OCI-LY7 (cell line): Measurements from ENCODE around the gene WSB2. TPM values are rescaled to one million over a fixed set of nuclear protein-coding genes. Genes with fewer than 3 reads are reported as not detected.

Experiments
- BruUV-seq: library from RNA; stranded (reverse); fragments of 400-500 nt; replicated peaks from 2 replicates; lab custom pipeline; 2021; lab: Mats Ljungman, UMichigan
- CTCF ChIA-PET: fragments of 300-600 bp; sonication (Branson Sonifier 250); formaldehyde crosslinking; loops from one replicate; lab custom pipeline; 2022; ENCODE audit warnings: antibody characterized with exemption; ENCODE audit not compliant: unreplicated experiment; lab: Charles Lee
- POLR2A ChIA-PET: fragments of 300-600 bp; sonication (Branson Sonifier 250); formaldehyde crosslinking; loops from one replicate; lab custom pipeline; 2022; ENCODE audit warnings: antibody characterized with exemption; lab: Charles Lee
- DNase-seq: peaks from one replicate; pipeline ENCODE4 v3.0.0-alpha.2; 2015; ENCODE audit warnings: low spot score
- H2AFZ ChIP-seq: fragments of 200-600 bp; sonication (generic), shearing (Covaris generic); 2 replicates; pipeline ENCODE4 v1.6.1; 2014; ENCODE audit warnings: mild to moderate bottlenecking, antibody characterized with exemption, low read length, moderate library complexity
- H3K27ac ChIP-seq: fragments of 200-600 bp; sonication (generic); 2 replicates; pipeline ENCODE4 v1.5.1; 2014; ENCODE audit warnings: mixed run types, low read depth, mild to moderate bottlenecking, moderate library complexity, low read length, inconsistent platforms; ENCODE audit not compliant: poor library complexity, severe bottlenecking
- H3K36me3 ChIP-seq: fragments of 200-600 bp; sonication (generic); 2 replicates; pipeline ENCODE4 v1.6.1; 2014; ENCODE audit warnings: mild to moderate bottlenecking, antibody characterized with exemption, low read length, moderate library complexity, mixed read lengths; ENCODE audit not compliant: insufficient read depth
- H3K4me1 ChIP-seq: fragments of 200-600 bp; sonication (generic); 2 replicates; pipeline ENCODE4 v1.5.1; 2014; ENCODE audit warnings: mild to moderate bottlenecking, low read length; ENCODE audit not compliant: insufficient read depth, poor library complexity, severe bottlenecking
- H3K4me2 ChIP-seq: fragments of 200-600 bp; sonication (generic); 2 replicates; pipeline ENCODE4 v1.6.1; 2014; ENCODE audit warnings: mild to moderate bottlenecking, low read length
- H3K4me3 ChIP-seq: fragments of 200-600 bp; sonication (generic); 2 replicates; pipeline ENCODE4 v1.5.1; 2014; ENCODE audit warnings: mild to moderate bottlenecking, low read depth, low read length; ENCODE audit not compliant: poor library complexity, severe bottlenecking
- H3K79me2 ChIP-seq: fragments of 200-600 bp; sonication (generic); 2 replicates; pipeline ENCODE4 v1.6.1; 2016; ENCODE audit warnings: low read depth, mild to moderate bottlenecking, low read length, moderate library complexity, mixed read lengths; ENCODE audit not compliant: insufficient read depth
- H3K9me2 ChIP-seq: fragments of 200-600 bp; sonication (generic); 2 replicates; pipeline ENCODE4 v1.6.1; 2016; ENCODE audit warnings: mild to moderate bottlenecking, low read length, mixed read lengths; ENCODE audit not compliant: insufficient read depth
- H3K9me3 ChIP-seq: fragments of 200-600 bp; sonication (generic); 2 replicates; pipeline ENCODE4 v1.6.1; 2014; ENCODE audit warnings: mild to moderate bottlenecking, mixed run types, low read length, mixed read lengths
- H4K20me1 ChIP-seq: fragments of 200-600 bp; sonication (generic); 2 replicates; pipeline ENCODE4 v1.6.1; 2014; ENCODE audit warnings: mild to moderate bottlenecking, antibody characterized with exemption, low read length, moderate library complexity, mixed read lengths; ENCODE audit not compliant: insufficient read depth
- EZH2phosphoT487 ChIP-seq: fragments of 200-600 bp; sonication (generic); IDR thresholded peaks from 2 replicates; pipeline ENCODE4 v1.6.1; 2018; ENCODE audit warnings: low read depth, borderline replicate concordance, mild to moderate bottlenecking, mixed run types, antibody characterized with exemption, low read length, moderate library complexity, mixed read lengths
- intact Hi-C: fragments of 100-400 bp; cut with micrococcal nuclease; formaldehyde crosslinking; loops from one replicate; pipeline ENCODE4 v1.10.0; 2022; ENCODE audit not compliant: unreplicated experiment
- total RNA-seq, 2 experiments: library from RNA; depleted of rRNA in 1 of 2; stranded (reverse); fragments of >200 nt in 1 of 2; shearing (Covaris generic) in 1 of 2; gene quantifications; 2 replicates each; pipeline ENCODE4 v1.2.3, GENCODE V29; 2014 to 2022
- TF ChIP-seq, protein P1 (sequence below): fragments of 200-600 bp; sonication (generic); conservative IDR thresholded peaks from 2 replicates; pipeline ENCODE4 v1.5.1; 2014; ENCODE audit warnings: mild to moderate bottlenecking, antibody characterized with exemption, low read length, moderate library complexity, mixed read lengths

Gene WSB2
- total RNA-seq, 2 experiments from 2014 or later = 31.9 to 34.4 TPM

DNA sequence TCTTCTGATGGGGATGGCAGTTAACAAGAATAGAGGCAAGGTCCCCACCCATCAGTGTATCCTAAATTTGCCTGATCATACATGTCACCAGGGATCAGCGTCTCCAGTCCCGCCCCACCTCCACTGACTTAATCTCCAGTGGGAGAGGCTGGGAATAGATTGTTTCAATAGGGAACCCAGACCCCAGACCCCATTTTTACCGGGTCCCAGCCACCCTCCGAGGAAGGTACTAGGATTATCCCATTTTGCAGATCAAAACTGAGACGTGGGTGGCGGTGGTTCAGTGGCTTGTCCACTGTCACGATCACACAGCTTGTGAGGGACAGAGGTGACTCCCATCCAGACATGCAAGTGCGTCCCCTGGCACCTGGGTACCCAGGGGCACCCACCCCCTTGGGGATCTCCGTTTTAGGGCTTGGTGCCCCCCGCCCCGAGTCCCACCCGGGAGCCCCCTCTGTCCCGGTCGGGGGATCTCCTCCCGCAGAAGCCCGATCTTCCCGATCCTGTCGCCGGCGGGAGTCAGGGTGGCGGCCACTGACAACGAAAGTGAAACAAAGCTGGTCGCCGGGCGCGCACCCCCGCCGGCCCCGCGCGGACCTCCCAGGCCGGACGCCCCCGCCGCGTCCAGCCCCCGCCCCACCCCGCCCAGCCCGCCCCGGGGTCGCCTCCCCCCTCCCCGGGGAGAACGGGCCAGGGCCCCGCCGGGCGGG is 523 bp downstream of the WSB2 start:
- Histone ChIP-seq H3K4me3 (peak overlapping the region; percentile 78), H3K27ac (no peak overlapping the region)
- no TSS peak for BruUV-seq

DNA sequence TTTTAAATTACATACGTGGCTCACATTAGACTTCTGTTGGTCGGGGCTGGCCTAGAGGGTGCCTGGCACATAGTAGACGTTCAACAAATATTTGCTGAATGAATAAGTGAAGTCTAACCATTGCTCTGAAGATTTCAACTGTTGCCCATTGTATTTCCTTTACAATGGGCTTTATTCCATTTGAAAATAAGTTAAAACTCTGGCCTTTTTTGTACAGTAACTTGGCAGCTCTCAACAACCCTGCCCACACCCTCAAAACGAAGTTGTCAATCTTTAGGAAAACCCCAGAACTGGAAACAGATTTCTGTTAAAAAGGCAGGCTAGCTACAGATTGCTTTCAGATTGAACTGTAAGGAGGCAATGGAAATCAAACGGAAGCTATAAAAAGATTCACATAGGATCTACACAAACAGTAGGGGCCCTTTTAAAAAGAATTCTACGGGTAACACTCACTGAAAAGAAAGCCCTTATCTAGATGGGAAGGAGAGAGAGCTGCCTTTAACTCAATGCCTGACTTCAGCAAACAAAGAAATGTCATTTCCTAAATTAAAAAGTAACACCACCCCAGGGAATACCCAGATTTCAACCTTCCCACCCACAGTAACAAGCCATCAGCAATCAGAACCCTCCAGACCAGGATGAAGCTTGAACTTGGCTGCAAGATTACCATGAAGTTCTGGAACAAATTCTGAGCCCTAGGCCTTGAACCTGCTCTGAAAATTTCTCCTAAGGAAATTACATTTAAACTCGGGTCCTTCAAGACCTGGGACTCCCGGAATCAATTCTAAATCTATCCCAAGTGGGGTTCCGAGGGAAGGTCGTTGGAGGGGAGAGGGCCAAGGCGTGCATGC is 1.4 kb downstream of the WSB2 start:
- Histone ChIP-seq H3K9me3 (no peaks in the 10 kb centered on the region), H3K79me2 (no peaks in the 10 kb centered on the region), H3K4me3 (peak overlapping the region; percentile 78), H3K4me1 (peaks cover 34% of the 10 kb centered on the region), H3K27ac (no peak overlapping the region), H2AFZ (no peak overlapping the region), H4K20me1 (no peaks in the 10 kb centered on the region), H3K9me2 (no peaks in the 10 kb centered on the region), H3K36me3 (no peaks in the 10 kb centered on the region), H3K4me2 (peak overlapping the region; percentile 90)
- ChIA-PET POLR2A (interaction anchor here (0.5 to 0.6 kb wide), 2 partner anchors 77 to 154 kb away, joined by 3 read pairs; no protein-coding TSS in a partner anchor), CTCF (interaction anchor here (0.6 kb wide), 1 partner anchor 97 kb away, joined by 3 read pairs; no protein-coding TSS in a partner anchor)
- intact Hi-C loops = loop anchor here (5.0 kb wide), 2 partner anchors 78 to 182 kb away; partner anchors contain the start of gene PEBP1
- DNase-seq = no peak
- BruUV-seq = no TSS peak
- TF ChIP-seq, protein P1, sequence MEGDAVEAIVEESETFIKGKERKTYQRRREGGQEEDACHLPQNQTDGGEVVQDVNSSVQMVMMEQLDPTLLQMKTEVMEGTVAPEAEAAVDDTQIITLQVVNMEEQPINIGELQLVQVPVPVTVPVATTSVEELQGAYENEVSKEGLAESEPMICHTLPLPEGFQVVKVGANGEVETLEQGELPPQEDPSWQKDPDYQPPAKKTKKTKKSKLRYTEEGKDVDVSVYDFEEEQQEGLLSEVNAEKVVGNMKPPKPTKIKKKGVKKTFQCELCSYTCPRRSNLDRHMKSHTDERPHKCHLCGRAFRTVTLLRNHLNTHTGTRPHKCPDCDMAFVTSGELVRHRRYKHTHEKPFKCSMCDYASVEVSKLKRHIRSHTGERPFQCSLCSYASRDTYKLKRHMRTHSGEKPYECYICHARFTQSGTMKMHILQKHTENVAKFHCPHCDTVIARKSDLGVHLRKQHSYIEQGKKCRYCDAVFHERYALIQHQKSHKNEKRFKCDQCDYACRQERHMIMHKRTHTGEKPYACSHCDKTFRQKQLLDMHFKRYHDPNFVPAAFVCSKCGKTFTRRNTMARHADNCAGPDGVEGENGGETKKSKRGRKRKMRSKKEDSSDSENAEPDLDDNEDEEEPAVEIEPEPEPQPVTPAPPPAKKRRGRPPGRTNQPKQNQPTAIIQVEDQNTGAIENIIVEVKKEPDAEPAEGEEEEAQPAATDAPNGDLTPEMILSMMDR = no peak
- TF ChIP-seq EZH2phosphoT487 = no peak

More for the DNA sequence above, 523 bp downstream of the WSB2 start:
- CTCF ChIA-PET = interaction anchor here (0.6 kb wide), 2 partner anchors 256 to 452 kb away, joined by 4 to 11 read pairs; no protein-coding TSS in a partner anchor
- H4K20me1 ChIP-seq = no peaks in the 10 kb centered on the region
- DNase-seq = no peak
- no peaks in the 10 kb centered on the region for H3K9me3 ChIP-seq
- H3K79me2 ChIP-seq = no peaks in the 10 kb centered on the region
- peaks cover 43% of the 10 kb centered on the region for H3K4me1 ChIP-seq
- H3K4me2 ChIP-seq = peak overlapping the region; percentile 90
- POLR2A ChIA-PET = no interaction called here
- TF ChIP-seq, protein P1 = no peak
- TF ChIP-seq EZH2phosphoT487 = no peak
- intact Hi-C loops = loop anchor here (5.0 kb wide), 1 partner anchor 77 kb away; the partner anchor contains the start of gene PEBP1
- no peaks in the 10 kb centered on the region for H3K36me3 ChIP-seq
- H3K9me2 ChIP-seq = no peaks in the 10 kb centered on the region
- H2AFZ ChIP-seq = 0 out of 2 replicates have a peak overlapping the region, but pooled peaks have one; percentile 1
